ENCODE data around the gene WDR76. TPM values are rescaled to one million over a fixed set of nuclear protein-coding genes. Genes with fewer than 3 reads are reported as not detected.
A peak's percentile ranks its signal among the peaks of the same experiment; 100 is the strongest.

Gene WDR76
- total and polyA plus RNA-seq, 5 donors = 0.97 to 3.4 (median 2.9) TPM

DNA sequence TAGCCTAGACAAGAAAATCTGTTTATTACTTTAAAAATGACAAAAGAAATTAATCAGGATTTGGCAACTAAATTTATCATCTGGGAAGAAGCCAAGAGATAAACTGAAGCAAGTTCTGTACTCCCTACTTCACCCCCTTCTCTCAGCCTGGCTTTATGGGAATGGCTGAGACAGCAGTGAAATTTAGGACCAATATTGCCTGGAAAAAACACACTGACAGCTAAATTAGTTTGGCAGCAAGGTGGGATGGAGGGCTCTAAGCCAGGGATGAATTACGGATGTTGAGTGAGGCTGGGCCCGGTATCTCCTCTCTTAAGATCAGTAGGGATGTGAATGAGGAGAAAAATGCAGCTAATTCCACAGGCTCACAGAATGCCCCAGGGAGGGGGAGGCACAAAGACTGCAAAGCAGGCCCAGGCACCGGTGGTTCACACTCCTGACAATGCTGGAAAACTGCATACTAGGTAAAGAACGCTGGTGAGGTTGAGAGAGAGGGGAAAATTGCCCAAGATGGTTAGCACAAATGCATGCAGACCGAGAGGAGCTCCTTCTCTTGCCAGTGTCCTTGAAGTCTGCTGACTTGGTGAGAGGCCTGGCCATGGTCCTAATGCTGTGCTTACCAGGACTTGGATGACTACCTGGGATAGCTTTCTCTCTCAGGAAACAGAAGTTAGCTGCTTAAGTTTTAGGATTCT, 89.0 kb downstream of the WDR76 start:
- no peak for ATAC-seq
- H3K27me3 ChIP-seq (ENCODE audit: control insufficient read depth, insufficient read depth) = no peaks in the 10 kb centered on the region
- 42% methylated on average over 5 of the region's 5 CpGs for WGBS
- no peak overlapping the region for H3K27ac ChIP-seq (ENCODE audit: low read length)
- no peak overlapping the region for H3K4me3 ChIP-seq (ENCODE audit: low read length)
- intact Hi-C loops (cut with DNase I) = no loop called here
- peaks cover 14% of the 10 kb centered on the region for H3K4me1 ChIP-seq (ENCODE audit: control insufficient read depth, insufficient read depth, low read length)
- peak in 1 of 3 donors; percentile 29 for DNase-seq
- H3K9me3 ChIP-seq (ENCODE audit: control insufficient read depth, low read length) = no peaks in the 10 kb centered on the region

DNA sequence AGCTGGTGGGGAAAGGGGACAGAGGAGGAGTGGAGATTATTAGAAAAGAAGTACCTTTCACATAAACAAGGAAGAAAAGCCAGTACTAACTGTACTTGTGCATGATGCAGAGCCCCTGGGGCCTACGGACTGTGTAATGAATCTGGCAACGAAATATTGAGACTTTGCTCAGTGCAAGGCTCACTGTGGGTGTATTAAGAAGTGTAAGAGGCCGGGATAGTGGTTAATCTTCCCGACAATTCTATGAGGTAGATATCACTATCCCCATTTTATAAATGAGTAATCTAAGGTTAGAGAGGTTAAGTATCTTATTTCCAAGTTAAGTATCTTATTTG, 89.5 kb downstream of the WDR76 start:
- H3K27me3 ChIP-seq (ENCODE audit: control insufficient read depth, insufficient read depth) = no peaks in the 10 kb centered on the region
- peaks cover 16% of the 10 kb centered on the region for H3K4me1 ChIP-seq (ENCODE audit: control insufficient read depth, insufficient read depth, low read length)
- H3K27ac ChIP-seq (ENCODE audit: low read length) = no peak overlapping the region
- no peaks in the 10 kb centered on the region for H3K9me3 ChIP-seq (ENCODE audit: control insufficient read depth, low read length)
- no peak overlapping the region for H3K4me3 ChIP-seq (ENCODE audit: low read length)
- peak in 1 of 2 donors; percentile 62 for ATAC-seq
- intact Hi-C loops (cut with DNase I) = no loop called here
- WGBS = 69% methylated on average over 4 of the region's 4 CpGs
- DNase-seq = peak in 1 of 3 donors; percentile 73

Small RNA genes lying within 50 kb of the gene (microRNA-seq; reads per million reads assigned to microRNA genes)
- 0 reads per million in 2 donors for gene MIR1282

Other genes with a start within 250 kb of the WDR76 start
- 10 to 100 TPM; 17.6 to 26.7 (median 22.3) TPM for gene PPIP5K1, start 236.8 kb upstream of the WDR76 start, total RNA-seq
- 6.8 TPM for gene PPIP5K1, start 236.8 kb upstream of the WDR76 start, polyA plus RNA-seq
- gene CKMT1B, start 233.0 kb upstream of the WDR76 start, total RNA-seq = 1 to 10 TPM in 1 of 4 donors, under 1 TPM in 3; 0.40 to 1.2 (median 0.57) TPM
- 2.7 TPM for gene CKMT1B, start 233.0 kb upstream of the WDR76 start, polyA plus RNA-seq
- gene STRC, start 208.2 kb upstream of the WDR76 start, total RNA-seq = under 1 TPM in 2 of 4 donors, not detected in 2; 0.11 to 0.34 TPM
- 0.09 TPM for gene STRC, start 208.2 kb upstream of the WDR76 start, polyA plus RNA-seq
- 1 to 10 TPM; 1.2 to 2.0 (median 1.6) TPM for gene CATSPER2, start 178.2 kb upstream of the WDR76 start, total RNA-seq
- 2.5 TPM for gene CATSPER2, start 178.2 kb upstream of the WDR76 start, polyA plus RNA-seq
- under 1 TPM in 3 of 4 donors, not detected in 1; 0.40 to 0.50 (median 0.43) TPM for gene CKMT1A, start 133.1 kb upstream of the WDR76 start, total RNA-seq
- 1.8 TPM for gene CKMT1A, start 133.1 kb upstream of the WDR76 start, polyA plus RNA-seq
- 100 to 1,000 TPM; 151 to 251 (median 216) TPM for gene PDIA3, start 80.6 kb upstream of the WDR76 start, total RNA-seq
- 156 TPM for gene PDIA3, start 80.6 kb upstream of the WDR76 start, polyA plus RNA-seq
- gene ELL3, start 50.0 kb upstream of the WDR76 start, total RNA-seq = 1 to 10 TPM; 1.6 to 2.8 (median 1.9) TPM
- 1.1 TPM for gene ELL3, start 50.0 kb upstream of the WDR76 start, polyA plus RNA-seq
- gene SERF2, start 34.7 kb upstream of the WDR76 start, total RNA-seq = 1,000 to 10,000 TPM in 1 of 4 donors, 100 to 1,000 TPM in 3; 889 to 1,080 (median 940) TPM
- gene SERF2, start 34.7 kb upstream of the WDR76 start, polyA plus RNA-seq = 2,656 TPM
- gene SERINC4, start 26.8 kb upstream of the WDR76 start, total RNA-seq = under 1 TPM in 3 of 4 donors, not detected in 1; 0.12 to 0.29 (median 0.25) TPM
- 0.41 TPM for gene SERINC4, start 26.8 kb upstream of the WDR76 start, polyA plus RNA-seq
- gene HYPK, start 26.4 kb upstream of the WDR76 start, total RNA-seq = 10 to 100 TPM in 3 of 4 donors, 1 to 10 TPM in 1; 9.6 to 16.0 (median 14.5) TPM
- gene HYPK, start 26.4 kb upstream of the WDR76 start, polyA plus RNA-seq = 37.9 TPM
- 10 to 100 TPM; 17.4 to 21.2 (median 19.3) TPM for gene MFAP1, start 2.3 kb upstream of the WDR76 start, total RNA-seq
- 19.7 TPM for gene MFAP1, start 2.3 kb upstream of the WDR76 start, polyA plus RNA-seq

Data from right cardiac atrium (tissue), 5 donors.